ENCODE measurements around the gene PPP1R2B.
A peak's percentile ranks its signal among the peaks of the same experiment; 100 is the strongest.
"Not testable (repeated sequence)": the region's sequence is repeated elsewhere in the genome, so short reads cannot be mapped to it uniquely, and the experiment has no call there.

The PPP1R2B gene
- 0 to 0.47 reads per million in 2 donors for total RNA-seq

DNA sequence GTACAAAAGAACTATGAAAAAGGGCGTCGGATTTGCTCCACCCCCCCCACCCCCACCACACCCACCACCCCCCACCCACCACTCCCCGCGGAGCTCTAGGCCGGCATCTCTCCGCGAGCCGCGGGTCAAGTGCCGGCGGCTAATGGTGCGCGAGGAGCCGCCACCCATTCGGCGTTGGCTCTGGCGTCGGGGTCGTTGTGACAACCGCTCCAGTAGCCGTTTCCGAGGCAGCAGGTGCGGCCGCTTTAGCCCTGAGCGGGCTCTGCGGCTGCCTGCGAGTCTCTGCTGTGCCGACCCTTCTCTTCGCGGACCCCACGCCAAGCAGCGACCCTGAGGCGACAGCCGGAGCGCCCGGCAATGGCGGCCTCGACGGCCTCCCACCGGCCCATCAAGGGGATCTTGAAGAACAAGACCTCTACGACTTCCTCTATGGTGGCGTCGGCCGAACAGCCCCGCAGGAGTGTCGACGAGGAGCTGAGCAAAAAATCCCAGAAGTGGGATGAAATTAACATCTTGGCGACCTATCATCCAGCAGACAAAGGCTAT lies at the start of gene PPP1R2B:
PPP1R2B (plus strand) TSS at position 90 of the 546 bp plus-strand sequence; CDS start at position 358, 268 bp downstream.
- DNase-seq, result no peak

DNA sequence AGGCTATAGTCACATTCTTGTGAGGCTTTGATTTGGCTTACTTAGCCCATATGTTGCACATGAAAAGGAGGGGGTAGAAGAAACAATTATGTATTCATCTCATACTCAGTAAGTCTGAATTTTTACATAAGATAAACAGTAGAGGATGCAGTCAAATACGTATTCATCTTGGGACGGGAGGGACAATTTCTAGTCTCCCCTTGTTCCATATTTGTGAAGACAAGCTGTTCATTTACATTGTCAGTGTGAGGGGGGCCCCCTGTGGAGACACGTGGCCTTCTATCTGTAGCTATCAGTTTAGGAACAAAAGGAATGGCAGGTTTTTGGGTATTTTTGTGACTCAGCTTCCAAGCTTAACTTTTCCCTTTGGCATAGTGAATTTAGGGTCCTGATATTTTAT lies 49.2 kb upstream of the PPP1R2B start:
- DNase-seq, result no peak

GRCh38 chr5:156802501-156802900 lies 47.6 kb upstream of the PPP1R2B start:
- DNase-seq, result no peak

DNA sequence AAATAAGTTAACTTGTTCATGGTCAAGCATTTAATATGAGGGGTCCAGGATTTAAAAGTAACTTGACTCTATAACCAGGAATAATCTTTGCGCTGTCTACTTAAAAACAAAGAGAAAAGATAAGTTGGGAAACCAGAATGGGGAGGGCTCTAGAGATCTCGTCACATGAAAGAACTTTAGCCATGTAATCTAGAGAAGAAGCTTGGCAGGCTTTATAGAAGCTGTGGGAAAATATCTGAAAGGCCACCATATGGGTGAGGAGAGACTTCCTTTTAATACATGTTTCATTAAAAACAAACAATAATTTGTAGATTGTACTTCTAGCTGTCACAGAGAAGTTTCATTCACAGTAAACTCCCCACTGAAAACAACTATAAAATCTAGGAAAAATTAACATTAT lies 46.7 kb upstream of the PPP1R2B start:
- no peak for DNase-seq

DNA sequence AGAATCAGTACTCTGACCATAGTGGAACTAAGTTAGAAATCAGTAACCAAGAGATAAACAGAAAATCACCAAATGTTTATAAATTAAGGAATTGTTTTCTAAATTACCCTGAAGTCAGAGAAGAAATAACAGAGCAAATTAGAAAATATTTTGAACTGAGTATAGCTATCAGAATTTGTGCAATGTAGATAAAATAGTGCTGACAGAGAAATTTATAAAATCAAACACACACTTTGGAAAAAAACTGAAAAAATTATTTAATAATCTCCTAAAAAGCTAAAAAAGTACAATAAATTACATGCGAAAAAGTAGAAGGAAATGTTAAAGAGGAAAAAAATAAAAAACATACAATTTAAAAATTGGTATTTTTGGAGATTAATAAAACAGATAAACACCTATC lies 37.1 kb upstream of the PPP1R2B start:
- DNase-seq, result no peak

DNA sequence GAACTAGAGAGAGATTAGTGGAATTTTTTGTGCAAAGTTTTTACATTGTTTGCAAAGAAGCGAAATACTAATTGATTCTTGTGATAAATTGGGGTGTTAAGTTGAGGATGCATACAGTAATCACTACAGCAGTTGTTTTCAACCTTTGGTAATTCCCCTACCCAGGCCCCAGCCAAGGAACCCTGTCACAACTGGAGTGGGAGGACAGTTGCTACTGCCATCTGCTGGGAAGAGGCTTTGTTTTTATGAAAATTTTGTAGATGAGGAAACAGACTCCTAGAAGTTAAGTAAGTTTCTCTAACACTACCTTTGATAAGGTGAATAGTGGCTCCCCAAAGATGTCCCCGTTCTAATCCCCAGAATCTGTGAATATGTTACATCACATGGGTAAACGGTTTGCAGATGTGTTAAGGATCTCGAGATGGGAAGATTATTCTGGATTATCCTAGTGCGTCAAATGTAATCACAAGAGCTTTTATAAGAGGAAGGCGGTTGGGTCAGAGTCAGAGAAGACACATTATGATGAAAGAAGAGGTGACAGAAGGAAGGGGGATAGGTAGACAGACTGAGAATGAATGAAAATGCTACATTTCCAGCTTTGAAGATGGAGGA lies 34.0 kb upstream of the PPP1R2B start:
- peak in 1 of 5 experiments; percentile 18 for DNase-seq

DNA sequence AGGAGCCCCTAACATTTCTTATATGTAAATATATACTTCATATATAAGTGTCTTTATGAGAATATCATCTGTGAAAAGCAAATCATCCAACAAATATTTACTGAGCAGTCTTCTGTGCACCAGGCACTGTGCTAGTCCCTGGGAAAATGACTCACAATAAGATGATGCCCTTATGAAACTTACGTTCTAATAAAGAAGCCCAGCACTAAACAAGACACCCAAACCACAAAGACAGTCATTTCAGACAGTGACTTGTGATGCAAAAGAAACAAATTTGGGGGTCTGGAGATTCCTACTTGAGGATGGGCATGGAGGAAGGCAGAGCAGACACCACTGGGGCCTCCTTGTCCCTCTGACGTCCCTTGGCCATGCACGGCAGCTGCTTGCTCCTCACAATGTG lies 30.6 kb upstream of the PPP1R2B start:
- DNase-seq, result no peak

- DNase-seq, result no peak
Measured at GRCh38 chr5:156819967-156820581, 30.0 kb upstream of the PPP1R2B start.

DNA sequence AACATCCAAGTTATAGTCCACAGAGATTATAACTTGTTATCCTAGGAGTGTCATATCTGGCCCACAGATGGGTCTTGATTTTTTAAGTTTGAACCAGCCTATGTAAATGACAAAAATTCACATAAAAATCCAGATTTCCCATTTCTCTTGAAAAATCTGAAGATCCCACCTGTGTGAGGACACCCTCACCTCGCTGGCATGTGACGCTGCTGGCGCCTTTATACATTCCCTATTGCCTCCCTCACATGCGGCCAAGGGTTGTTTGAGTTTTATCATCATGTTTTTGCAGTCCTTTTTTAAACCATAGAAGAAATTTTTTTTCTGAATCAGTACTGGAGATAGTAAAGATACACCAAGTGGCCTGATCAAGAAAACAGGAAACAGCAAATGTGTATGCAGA lies 25.9 kb upstream of the PPP1R2B start:
- DNase-seq, result no peak

GRCh38 chr5:156824800-156825199 lies 25.3 kb upstream of the PPP1R2B start:
- no peak for DNase-seq

DNA sequence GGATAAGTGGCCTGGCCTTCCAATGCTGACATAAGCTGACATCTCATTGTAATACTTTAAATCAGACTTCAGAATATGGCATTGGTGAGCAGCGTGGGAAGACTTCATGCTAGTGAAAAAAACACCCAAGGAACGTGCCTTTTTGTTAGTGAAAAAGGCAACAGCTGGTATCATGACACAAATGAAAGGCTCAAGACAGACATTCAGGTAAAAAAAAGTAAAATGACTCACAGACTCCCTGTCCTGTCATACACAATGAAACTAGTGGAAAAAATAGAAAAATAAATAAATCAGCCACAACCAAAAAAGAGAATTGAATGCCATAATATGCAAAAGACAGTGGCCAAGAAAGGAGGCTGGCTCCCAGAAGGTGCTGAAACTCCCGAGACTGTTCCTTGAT lies 24.4 kb upstream of the PPP1R2B start:
- DNase-seq, result no peak

DNA sequence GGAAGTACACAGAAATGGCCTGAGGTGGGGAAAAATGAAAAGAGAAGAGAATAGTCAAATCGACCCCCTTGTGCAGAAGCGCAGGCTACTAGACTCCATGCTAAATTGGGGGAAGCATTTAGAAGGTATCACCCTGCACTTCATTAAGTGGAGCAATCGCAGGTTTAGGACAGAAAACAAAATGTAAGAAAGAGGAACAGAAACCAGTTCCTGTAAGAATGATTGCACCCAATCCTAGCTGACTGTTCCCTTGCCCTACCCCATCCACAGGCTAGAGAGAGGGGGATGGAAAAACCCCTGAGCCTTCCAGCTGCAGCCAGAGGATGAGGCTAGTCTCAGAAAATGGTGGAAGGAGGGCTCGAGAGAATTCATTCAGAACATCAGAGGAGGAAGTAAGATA lies 23.9 kb upstream of the PPP1R2B start:
- no peak for DNase-seq

DNA sequence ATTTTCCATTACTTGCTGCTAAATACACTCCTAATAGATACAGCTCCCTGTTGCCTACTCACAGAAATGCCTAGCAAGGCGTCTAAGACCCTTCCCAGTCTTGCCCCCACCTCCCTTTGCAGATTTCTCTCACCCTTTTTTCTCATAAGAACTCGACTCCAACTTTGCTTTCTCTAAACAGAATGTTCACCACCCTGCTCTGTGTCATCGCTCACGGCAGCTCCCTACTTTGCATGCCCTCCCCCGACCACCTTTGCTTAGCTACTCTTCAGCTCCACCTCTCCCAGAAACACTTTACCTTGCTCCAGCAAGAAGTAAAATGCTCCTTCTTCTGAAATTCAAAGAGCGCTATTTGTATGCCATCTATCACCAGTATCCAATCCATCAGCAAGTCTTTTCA lies 15.2 kb upstream of the PPP1R2B start:
- no peak for DNase-seq

DNA sequence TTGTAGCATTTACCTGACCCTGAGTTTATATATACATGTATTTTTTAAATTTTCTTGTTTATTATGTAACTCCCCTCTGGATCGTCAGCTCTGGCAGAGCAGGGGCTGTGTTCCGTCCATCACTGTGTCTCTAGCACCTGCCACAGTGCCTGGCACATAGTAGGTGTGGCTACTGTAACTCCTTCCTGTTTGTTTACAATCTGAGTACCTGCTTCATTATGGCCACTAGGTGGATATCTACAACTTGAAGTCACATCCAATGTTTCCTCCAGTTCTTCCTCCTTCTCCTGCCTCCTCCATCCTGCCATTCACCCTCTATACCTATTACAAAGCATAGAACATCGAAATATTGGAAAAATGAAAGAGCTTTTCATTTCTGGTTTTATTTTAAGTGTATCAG lies 14.2 kb upstream of the PPP1R2B start:
- peak in 1 of 5 experiments; percentile 54 for DNase-seq

GRCh38 chr5:156836846-156837245 lies 13.2 kb upstream of the PPP1R2B start:
- no peak for DNase-seq

GRCh38 chr5:156838961-156839360 lies 11.1 kb upstream of the PPP1R2B start:
- DNase-seq, result no peak

DNA sequence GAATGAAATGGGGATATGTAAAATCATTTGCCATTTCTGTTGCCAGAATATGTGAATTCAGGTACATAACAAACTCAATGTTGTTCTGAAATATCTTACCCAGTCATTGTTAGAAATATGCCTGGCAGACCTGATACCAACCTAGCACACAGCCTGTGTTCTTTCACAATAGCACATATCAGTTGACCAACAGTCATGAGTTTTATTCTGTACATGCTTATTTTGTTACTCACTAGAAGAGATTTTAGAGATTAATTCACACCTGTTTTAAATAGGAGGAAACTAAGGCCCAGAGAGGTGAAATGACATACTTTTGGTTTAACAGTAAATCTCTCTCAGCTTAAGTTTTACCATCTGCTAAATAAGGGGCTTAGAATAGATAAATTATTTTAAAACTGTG lies 8.4 kb upstream of the PPP1R2B start:
- DNase-seq, result no peak

- DNase-seq, result no peak
Measured at GRCh38 chr5:156846914-156847313, 3.2 kb upstream of the PPP1R2B start.

DNA sequence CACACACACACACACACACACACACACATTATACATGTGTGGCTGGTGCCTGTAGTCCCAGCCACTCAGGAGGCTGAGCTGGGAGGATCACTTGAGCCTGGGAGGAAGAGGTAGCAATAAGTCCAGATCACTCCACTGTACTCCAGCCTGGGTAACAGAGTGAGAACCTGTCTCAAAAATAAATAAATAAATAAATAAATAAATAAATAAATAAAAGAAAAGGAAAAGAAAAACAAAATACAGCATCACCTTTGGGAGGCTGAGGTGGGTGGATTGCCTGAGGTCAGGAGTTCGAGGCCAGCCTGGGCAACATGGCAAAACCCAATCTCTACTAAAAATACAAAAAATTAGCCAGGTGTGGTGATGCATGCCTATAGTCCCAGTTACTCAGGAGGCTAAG lies 1.6 kb upstream of the PPP1R2B start:
- not testable (repeated sequence) for DNase-seq

DNA sequence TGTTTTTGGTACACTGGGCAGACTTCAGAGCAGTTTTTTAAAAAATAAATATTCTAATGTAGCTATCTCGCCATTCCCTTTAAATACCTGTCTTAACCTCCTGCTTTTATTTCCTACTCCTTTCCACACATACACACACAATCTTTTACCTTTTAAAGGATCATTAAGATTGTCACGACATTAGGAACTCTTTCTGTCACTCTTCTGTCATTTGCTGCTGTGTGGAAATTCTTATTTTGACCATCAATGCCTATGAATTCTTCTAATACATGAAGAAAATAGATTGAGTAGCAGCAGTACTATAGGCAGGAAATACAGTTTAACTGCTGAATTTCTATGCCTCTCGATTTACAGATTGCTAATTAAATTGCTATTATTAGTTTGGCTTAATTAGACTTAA lies 1.8 kb downstream of the PPP1R2B start:
- no peak for DNase-seq

- not testable (repeated sequence) for DNase-seq
Measured at GRCh38 chr5:156853055-156853454, 3.0 kb downstream of the PPP1R2B start.

DNA sequence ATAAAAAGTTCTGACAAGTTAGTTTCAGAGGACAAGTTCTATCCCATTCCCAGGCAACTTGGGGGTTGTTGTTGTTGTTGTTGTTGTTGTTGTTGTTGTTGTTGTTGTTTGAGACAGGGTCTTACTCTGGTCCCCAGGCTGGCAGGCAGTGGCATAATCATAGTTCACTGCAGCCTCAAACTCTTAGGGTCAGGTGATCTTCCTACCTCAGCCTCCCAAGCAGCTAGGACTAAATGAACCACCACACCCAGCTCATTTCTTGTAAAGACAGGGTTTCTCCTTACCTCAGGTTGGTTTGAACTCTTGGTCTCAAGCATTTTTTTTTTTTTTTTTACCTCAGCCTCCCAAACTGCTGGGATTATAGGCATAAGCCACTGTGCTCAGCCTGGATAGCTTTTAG lies 15.3 kb downstream of the PPP1R2B start:
- DNase-seq, result no peak

DNA sequence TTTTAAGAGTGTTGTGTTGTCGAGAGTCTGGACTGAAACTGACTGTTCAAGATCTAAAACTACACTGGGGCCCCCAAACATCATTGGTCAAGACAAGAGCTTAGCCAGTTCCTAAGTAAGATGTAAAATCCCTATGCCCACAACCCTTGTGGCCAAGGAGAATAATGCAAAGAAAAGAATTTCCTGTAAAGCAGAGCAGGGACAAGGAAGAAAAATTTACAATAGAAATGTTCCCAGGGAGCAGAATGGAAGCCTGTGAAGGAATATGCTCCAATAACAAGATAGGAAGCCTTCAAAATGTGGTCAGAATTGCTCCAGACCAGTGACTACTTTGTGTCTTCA lies 20.4 kb downstream of the PPP1R2B start:
- DNase-seq, result no peak

- peak in 1 of 5 experiments; percentile 10 for DNase-seq
Measured at GRCh38 chr5:156871212-156871611, 21.1 kb downstream of the PPP1R2B start.

Measured in T-helper 2 cell (primary cell).